Measurements from ENCODE around the gene IMMP2L. TPM values are rescaled to one million over a fixed set of nuclear protein-coding genes. Genes with fewer than 3 reads are reported as not detected.
A peak's percentile ranks its signal among the peaks of the same experiment; 100 is the strongest.

Gene IMMP2L
- total and polyA plus RNA-seq, 2 of the 8 experiments (the other 6 are each of a cell fraction or from before 2014, with no cell fraction given): 2.3 to 10.1 TPM

- TF ChIP-seq RNF2 (IDR thresholded peaks at IDR 0.05; ENCODE audit: borderline replicate concordance, low read depth, low read length, missing control alignments, poor library complexity, severe bottlenecking) (no peak), RAD21 (IDR thresholded peaks at IDR 0.05 in 1 of 2, conservative IDR thresholded peaks at IDR 0.05 in 1 of 2; ENCODE audit: low read depth in 2 of 2, low read length in 2 of 2) (peak; percentile 46 to 50), MAX (IDR thresholded peaks at IDR 0.05) (no peak), FOSL1 (IDR thresholded peaks at IDR 0.05; ENCODE audit: insufficient read depth, low read depth, low read length) (no peak), EP300 (IDR thresholded peaks at IDR 0.05; ENCODE audit: borderline replicate concordance in 1 of 2, low read depth in 2 of 2, low read length in 2 of 2) (peak in 1 of 2 experiments; percentile 86; a peak in 1 of 3 replicates), SRF (IDR thresholded peaks at IDR 0.05; ENCODE audit: low read depth, low read length) (no peak), ASH2L (IDR thresholded peaks at IDR 0.05; ENCODE audit: low read length) (peak; percentile 24), JUN (IDR thresholded peaks at IDR 0.05; ENCODE audit: low read depth, low read length) (no peak), CBX5 (IDR thresholded peaks at IDR 0.05; ENCODE audit: low read depth, low read length) (no peak), SP1 (IDR thresholded peaks at IDR 0.05; ENCODE audit: low read depth, low read length) (peak; percentile 86), GTF2F1 (IDR thresholded peaks at IDR 0.05; ENCODE audit: borderline replicate concordance, low read depth, low read length) (no peak), JUND (IDR thresholded peaks at IDR 0.05; ENCODE audit: low read length) (0 out of 2 replicates have a peak, but pooled peaks have one; percentile 23), SIN3A (conservative IDR thresholded peaks at IDR 0.05 in 1 of 2, IDR thresholded peaks at IDR 0.05 in 1 of 2; ENCODE audit: low read depth in 1 of 2, low read length in 2 of 2) (no peak)
- TF ChIP-seq, protein P1, sequence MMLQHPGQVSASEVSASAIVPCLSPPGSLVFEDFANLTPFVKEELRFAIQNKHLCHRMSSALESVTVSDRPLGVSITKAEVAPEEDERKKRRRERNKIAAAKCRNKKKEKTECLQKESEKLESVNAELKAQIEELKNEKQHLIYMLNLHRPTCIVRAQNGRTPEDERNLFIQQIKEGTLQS (IDR thresholded peaks at IDR 0.05; ENCODE audit: insufficient read depth, low read depth, low read length): no peak
Observed at GRCh38 chr7:111096997-111097396, 465.3 kb downstream of the IMMP2L start (continued).

Measured in H1 (cell line).